NCI-H2196 (cell line): ENCODE measurements around the gene IFNA10.
"Not testable (repeated sequence)": the region's sequence is repeated elsewhere in the genome, so short reads cannot be mapped to it uniquely, and the experiment has no call there.

Experiments used
- DNase-seq: peaks from one replicate; lab custom pipeline; 2025; ENCODE audit not compliant: unreplicated experiment; lab: John Stamatoyannopoulos, UW

Gene IFNA10

DNA sequence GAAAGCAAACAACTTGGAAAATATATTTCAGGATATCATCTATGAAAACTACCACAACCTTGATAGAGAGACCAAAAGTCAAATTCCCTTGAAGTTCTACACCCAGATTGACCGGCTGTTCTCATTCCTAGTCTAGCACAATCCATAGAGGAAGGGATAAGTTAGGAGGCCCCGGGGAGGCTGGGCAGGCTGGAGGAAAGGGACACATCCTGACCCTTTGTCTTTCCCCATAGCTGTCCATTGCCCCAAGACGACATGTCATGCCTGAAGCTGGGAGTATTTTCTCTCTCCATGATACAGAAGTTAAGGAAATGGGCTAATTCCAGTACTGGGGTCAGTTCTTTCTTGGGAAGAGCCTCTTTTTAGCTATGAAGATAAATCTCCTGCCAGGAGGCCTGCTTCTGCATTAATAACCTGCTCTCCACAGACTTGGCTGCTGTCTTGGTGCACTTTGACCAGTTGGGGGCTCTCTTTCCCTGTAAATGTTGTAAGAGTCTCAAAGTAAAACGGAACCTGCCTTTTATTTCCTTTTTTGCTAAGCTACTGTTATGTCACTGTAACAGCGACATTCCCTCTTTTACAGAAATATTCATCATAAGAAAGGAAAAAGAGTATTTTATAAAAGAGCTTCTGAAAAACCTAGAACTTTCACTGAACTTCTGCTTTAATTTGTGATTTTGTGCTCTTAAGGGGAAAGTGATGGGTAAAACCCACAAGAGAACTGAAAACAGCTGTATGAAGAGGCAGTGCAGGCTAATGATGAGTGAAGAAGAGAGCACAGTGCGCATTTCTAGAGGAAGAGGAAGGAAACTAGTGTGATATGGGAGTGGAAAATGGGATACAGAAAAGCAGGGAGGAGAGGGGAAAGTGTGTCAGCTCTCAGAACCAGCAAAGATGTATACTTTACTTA, 11.8 kb downstream of the IFNA10 start:
- not testable (repeated sequence) for DNase-seq

GRCh38 chr9:21187487-21187886, 19.5 kb downstream of the IFNA10 start, which contains the start of gene IFNA4:
TSS of gene IFNA4 (minus strand) at chr9:21187587. CDS start at chr9:21187531, 56 bp downstream.
- not testable (repeated sequence) for DNase-seq

GRCh38 chr9:21182810-21183736, 23.9 kb downstream of the IFNA10 start:
- not testable (repeated sequence) for DNase-seq

- DNase-seq = no peak
Measured at GRCh38 chr9:21174671-21175070, 32.3 kb downstream of the IFNA10 start.

- no peak for DNase-seq
Measured at GRCh38 chr9:21172156-21172555, 34.8 kb downstream of the IFNA10 start.

DNA sequence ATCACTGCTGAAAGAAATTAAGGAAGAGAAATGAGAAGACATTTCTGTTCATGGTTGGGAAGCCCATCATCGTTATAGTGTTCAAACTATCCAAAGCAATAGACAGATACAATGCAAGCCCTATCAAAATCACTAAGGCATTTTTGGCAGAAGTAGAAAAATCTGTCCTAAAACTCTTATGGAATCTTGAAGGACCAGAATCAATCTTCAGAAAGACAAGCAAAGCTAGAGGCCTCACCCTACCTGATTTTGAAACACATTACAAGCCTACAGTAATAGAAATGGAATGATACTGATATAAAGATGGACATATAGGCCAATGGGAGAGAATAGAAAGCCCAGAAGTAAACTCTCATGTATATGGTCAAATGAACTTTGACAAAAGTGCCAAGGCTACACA, 35.6 kb downstream of the IFNA10 start:
- no peak for DNase-seq

- DNase-seq = not testable (repeated sequence)
Measured at GRCh38 chr9:21166560-21166959, 40.4 kb downstream of the IFNA10 start, which contains the start of gene IFNA21. TSS of gene IFNA21 (minus strand) at chr9:21166660. CDS start at chr9:21166612, 48 bp downstream.

- no peak for DNase-seq
Measured at GRCh38 chr9:21165516-21165915, 41.4 kb downstream of the IFNA10 start.

GRCh38 chr9:21160178-21160577, 46.8 kb downstream of the IFNA10 start:
- DNase-seq = no peak
